PFSK-1 (cell line): ENCODE data around the gene PACS2.

Experiments used
- FOXP2 ChIP-seq: optimal IDR thresholded peaks from 2 replicates; pipeline ENCODE3; 2011; ENCODE audit warnings: borderline replicate concordance, control low read depth, inconsistent platforms; ENCODE audit not compliant: insufficient read depth; ENCODE audit errors: extremely low read length, extremely low read depth
- POLR2AphosphoS5 ChIP-seq: IDR thresholded peaks from 2 replicates; pipeline ENCODE4 v1.6.1; 2012; ENCODE audit warnings: low read depth, mild to moderate bottlenecking, control low read depth, low read length, moderate library complexity
- REST ChIP-seq, 2 experiments: IDR thresholded peaks; 2 replicates each; pipeline versions ENCODE4 v1.6.1 to v1.8.0; 2011 to 2012; ENCODE audit warnings: low read depth in 2 of 2, low read length in 2 of 2, control low read depth in 1 of 2, inconsistent platforms in 1 of 2, mild to moderate bottlenecking in 1 of 2, moderate library complexity in 1 of 2; ENCODE audit not compliant: insufficient read depth in 1 of 2
- TAF1 ChIP-seq: IDR thresholded peaks from 2 replicates; pipeline ENCODE4 v1.6.1; 2012; ENCODE audit warnings: low read length, control low read depth, borderline replicate concordance; ENCODE audit not compliant: insufficient read depth

GRCh38 chr14:105416671-105417070 is 102.1 kb downstream of the PACS2 start:
- TF ChIP-seq REST (IDR thresholded peaks at IDR 0.05; ENCODE audit: insufficient read depth in 1 of 2, low read depth in 2 of 2, low read length in 2 of 2) (no peak), POLR2AphosphoS5 (no peak), TAF1 (no peak), FOXP2 (no peak)
